GM19328 (cell line): ENCODE results near the gene TMEM123.
A peak's percentile ranks its signal among the peaks of the same experiment; 100 is the strongest.

Experiments
- ATAC-seq: cut with Tn5 transposase; IDR thresholded peaks from one replicate; pipeline ENCODE4 v1.9.1; 2021; ENCODE audit warnings: mild to moderate bottlenecking, moderate library complexity; ENCODE audit not compliant: unreplicated experiment

TMEM123 gene

DNA sequence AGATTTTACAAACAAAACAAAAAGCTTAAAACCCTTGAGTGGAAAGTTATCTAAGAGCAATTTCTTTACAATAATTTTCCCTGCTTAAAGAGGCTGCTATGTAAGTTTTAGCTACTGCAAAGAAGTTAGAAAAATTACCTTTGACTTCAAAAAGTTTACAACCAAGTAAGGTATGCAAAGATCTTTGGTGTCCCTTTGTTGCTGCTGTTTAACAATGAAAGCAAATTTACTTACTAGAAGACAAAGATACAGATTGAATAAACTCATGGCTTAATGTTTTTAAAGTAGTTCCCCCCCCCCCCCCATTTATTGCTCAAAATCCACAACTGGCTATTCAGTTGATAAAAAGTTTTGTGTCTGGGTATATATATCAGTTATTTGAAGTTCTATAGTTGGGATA, 26.0 kb downstream of the TMEM123 start:
- no peak for ATAC-seq

DNA sequence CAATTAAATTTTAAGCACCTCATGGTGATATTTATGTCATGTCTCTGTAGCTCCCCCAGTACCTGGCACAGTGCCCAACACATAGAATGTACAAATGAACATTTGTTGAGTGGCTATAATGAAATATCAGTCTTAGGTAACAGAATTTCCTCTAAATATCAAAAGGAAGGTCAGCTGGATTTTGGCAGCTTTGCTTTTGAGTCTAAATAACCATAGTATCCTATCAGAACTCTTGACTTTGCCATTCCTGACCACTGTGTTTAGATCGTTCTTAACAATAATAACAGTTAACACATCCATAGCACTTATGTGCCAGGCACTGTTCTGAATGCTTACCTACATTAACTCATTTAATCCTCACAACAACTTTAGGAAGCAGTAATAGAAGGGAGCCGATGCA, 26.6 kb downstream of the TMEM123 start:
- no peak for ATAC-seq

DNA sequence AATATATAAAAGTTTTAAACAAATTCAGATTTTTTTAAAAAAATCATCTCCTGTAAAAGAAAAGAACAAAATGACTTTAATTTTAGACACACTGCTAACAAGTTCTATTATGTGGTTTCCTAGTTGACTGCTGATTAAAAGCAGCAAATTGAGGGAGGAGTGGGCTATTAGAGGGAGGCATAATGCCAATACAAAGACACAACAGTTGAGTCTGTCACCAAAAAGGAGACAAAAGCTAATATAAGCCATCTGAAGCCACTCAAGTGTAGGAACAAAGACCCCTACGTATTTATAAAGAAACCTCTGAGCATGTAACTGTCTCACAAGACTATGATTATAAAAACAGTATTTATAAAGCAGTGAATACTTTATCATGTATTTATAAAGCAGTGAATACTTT, 28.6 kb downstream of the TMEM123 start:
- no peak for ATAC-seq

DNA sequence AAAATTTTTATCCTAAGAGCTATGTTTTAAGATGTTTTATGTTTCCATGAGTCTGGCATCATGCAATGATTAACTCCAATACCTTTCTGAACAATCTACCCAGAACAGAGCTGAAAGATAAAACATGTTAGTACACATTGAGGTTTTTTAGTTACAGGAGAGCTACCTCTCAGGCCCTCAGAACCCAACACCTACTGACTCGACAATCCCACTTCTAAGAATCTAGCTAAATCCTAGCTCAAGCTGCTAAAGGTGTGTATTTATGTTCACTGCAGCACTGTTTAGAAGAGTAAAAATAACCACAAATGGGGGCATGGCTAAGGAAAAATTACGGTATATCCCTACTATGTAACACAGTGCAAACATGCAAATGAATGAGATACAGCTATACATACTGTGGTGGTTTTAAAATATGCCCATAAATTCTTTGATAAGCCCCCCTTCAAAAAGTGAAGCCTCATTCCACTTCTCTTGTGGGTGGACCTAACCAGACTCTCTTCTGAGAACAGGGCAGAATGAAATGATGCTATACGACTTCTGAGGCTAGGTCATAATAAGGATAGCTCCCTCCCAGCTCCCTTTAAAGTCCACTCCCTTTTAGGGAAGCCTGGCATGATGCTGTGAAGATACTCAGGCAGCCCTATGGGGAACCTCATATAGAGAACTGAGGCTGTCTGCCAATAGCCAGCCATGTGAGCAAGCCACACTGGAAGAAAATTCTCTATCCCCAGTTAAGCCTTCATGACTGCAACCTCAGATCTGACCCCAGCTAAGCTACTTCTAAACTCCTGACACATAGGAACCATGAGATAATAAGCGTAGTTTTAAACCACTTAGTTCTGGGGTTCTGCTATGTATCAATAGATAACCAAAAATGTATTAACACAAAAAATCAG, 29.5 kb downstream of the TMEM123 start:
- no peak for ATAC-seq

DNA sequence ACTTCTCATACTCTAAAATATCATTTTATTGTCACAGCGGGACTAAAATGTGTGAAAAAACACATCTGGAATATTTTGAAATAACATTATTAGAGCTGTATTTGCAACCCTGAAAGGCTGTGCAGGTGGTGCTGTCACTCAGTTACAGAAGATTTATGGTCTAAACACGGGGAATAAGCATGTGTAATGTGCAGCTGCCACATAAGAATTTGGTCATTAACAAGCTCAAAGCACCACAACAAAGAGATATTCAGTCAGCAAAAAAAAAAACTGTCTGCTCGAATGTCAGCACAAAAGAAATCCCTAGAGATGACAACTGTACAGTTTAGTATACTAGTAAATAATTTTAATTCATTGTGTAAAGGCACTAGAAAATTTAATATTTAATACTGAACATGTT, 31.3 kb downstream of the TMEM123 start:
- no peak for ATAC-seq

DNA sequence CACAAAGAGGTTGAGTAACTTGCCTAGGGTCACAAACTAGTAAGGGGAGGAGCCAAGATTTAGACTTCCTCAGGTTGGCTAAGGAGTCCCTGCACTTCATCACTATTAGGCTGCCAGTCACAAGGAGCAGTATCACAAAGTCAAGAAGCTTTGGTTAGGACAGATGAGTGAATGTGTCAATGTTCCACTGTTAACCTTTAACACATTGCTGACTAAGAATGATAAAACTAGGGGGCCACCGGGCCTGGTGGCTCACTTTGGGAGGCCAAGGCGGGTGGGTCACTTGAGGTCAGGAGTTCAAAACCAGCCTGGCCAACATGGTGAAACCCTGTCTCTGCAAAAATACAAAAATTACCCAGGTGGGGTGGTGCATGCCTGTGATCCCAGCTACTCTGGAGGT, 32.0 kb downstream of the TMEM123 start:
- ATAC-seq = peak; percentile 56

DNA sequence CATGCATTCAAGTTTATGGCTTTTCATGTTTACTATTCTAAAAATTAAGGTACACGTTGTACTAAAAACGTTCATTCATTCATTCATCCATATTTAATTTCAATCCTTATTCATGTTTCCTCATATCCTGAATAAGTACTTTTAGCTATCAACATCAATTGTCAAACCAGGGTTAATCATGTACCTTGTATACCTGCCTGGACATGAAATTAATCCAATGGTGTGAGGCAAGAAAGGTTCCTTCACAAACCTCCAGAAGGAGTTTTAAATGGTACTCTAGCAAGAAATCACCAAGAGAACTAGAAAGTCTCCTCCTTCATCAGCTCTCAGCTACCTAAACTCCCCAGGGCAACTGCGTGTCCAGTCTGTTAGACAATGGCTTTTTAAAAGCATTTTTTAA, 33.4 kb downstream of the TMEM123 start:
- ATAC-seq = no peak

DNA sequence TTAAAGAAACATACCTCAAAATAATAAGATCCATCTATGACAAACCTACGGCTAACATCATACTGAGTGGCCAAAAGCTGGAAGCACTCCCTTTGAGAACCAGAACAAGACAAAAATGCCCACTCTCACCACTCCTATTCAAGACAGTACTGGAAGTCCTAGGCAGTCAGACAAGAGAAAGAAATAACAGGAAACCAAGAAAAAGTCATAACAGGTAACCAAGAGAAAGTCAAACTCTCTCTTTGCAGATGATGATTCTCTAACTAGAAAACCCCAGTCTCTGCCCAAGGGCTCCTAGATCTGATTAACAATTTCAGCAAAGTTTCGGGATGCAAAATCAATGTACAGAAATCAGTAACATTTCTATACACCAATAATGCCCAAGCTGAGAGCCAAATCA, 35.6 kb downstream of the TMEM123 start:
- no peak for ATAC-seq

DNA sequence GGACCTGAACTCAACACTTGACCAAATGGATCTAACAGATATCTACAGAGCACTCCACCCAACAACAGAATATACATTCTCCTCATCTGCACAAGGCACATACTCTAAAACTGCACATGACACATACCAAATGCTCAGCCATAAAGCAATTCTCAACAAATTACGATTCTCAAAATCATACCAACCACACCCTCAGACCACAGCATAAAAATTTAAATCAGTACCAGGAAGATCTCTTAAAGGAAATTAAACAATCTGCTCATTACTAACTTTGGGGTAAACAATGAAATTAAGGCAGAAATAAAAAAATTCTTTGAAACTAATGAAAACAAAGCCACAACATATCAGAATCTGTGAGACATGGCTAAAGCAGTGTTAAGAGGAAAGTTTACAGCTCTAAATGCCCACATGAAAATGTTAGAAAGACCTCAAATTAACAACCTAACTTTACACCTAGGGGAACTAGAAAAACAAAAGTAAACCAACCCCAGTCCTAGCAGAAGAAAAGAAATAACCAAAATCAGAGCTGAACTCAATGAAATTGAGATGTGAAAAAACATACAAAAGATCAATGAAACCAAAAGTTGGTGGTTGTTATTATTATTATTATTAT, 37.2 kb downstream of the TMEM123 start:
- no peak for ATAC-seq

DNA sequence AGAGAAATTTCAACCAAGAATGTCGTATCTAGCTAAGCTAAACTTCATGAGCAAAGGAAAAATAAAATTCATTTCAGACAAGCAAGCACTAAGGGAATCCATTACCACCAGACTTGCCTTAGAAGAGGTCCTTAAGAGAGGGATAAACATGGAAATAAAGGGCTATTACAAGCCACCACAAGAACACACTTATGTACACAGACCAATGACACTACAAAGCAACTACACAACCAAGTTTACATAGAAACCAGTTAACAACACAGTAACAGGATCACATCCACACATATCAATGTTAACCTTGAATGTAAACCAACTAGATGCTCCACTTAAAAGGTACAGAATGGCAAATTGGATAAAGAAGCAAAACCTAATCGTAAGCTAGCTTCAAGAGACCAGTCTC, 38.0 kb downstream of the TMEM123 start:
- no peak for ATAC-seq

DNA sequence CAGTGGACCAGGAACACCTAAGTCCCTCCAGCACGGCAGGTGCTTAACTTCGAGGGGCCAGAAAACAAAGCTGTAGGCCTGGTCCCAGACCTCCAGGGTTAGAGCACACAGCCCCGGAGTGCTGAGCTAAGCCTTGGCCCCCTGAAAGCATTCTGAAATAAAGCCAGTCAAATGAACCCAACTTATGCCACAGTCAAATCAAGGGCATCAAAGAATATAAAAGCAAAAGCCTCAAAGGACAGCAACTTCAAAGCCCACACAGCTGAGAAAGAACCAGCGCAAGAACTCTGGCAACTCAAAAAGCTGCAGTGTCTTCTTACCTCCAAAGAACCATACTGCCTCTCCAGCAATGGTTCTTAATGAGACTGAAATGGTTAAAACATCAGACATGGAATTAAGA, 39.1 kb downstream of the TMEM123 start:
- ATAC-seq = no peak

DNA sequence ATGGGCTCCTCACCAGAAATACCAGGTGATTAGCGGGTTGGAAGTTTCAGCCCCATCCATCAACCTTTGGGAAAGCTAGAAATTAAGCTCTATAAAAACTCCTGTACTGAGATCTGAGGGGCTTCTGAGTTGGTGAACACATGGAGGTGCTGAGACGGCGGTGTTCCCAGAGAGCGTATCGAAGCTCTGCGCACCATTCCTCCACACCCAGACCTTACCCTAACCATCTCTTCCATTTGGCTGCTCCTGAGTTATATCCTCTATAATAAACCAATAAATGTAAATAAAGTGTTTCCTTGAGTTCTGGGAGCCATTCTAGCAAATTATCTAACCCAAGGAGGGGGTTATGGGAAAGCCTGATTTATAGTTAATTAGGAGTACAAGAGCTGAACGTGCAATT, 41.4 kb downstream of the TMEM123 start:
- no peak for ATAC-seq

DNA sequence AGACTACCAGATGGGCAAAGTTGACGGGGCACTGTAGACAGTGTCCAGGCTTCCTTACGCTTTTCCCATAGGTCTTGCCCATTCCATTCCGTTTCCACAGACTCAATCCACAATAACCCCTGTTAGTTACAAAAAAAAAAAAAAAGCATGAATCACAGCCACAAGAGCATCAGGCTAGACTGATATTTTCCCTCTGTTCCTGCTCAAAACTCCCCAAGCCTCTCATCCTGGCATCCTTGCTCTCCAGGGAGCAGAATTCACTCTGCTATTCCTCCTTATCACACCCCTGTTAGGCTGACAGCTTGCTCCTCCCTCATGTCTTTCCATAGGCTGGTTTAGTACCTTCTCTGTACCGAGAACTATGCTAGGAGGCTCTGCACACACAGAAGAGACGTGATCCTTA, 42.2 kb downstream of the TMEM123 start:
- no peak for ATAC-seq

DNA sequence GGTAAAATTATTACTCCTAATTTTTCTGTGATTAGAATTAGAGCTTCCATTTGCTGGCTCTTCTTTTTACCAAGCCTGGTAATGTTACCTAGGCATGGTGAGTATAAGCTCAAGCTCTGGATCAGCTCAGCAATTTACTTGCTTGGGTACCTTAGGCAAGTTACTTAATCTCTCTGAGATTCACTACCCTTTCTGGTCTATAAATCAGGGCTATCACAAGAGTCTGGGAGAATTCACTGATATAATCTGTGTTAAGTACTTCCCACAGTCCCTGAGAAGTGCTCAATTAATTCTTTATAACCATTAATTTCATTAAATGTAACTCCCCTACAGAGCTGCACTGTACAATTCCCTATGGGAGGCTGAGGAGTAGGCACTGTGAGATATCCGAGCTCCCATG, 44.2 kb downstream of the TMEM123 start:
- ATAC-seq = no peak

DNA sequence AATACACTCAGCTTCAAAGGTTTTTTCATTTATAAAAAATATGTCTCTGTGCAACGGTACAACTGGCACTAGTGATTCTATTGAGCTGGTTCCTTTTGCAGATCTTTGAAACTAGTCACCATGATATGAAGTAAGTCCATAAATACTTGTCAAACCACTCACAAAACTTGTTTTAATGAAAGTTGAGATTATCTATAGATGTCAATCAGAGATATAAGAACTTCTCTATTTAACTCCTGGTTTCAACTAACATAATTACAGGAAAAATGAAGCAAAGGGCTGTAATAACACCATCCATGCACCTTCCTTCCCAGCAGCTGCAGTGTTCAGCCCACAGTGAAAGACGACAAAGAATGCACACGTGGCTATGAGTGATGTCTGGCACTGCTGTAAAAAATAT, 44.7 kb downstream of the TMEM123 start:
- no peak for ATAC-seq

DNA sequence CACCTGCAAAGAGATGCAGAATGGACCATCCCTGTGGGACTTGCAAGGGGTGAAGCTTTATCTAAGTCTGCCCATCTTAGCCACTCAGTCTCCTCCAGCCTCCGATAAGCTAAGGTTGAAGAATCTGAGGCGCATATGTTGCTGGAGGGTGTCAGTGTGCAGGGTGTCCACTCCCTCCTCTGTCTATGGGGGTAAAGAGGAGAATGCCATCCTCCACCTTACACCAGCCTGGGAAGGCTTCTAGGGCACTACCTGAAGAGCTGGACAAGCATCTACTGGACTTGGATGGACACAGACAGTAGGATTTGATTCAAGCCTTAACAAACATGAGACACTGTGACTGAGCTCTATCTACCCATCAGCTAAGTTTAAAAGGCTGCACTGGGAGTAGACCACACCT, 46.5 kb downstream of the TMEM123 start:
- ATAC-seq = no peak

DNA sequence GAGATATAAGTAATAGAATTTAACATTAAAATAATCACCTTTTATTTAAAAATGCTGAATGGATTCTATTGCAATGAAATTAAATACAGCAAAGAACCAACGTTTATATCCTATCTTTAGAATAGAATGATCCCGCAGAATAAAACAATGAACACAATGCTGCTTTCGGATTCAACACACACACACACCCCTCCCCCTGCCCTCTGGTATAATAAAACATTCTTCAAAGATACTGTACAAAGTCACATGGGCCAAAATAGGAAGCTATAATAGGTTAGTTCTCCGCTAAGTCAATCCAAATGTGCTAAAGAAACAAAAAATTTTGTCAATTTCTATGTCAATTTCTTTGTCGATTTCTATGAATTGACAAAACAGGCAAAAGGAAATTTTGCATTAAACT, 47.1 kb downstream of the TMEM123 start:
- no peak for ATAC-seq

DNA sequence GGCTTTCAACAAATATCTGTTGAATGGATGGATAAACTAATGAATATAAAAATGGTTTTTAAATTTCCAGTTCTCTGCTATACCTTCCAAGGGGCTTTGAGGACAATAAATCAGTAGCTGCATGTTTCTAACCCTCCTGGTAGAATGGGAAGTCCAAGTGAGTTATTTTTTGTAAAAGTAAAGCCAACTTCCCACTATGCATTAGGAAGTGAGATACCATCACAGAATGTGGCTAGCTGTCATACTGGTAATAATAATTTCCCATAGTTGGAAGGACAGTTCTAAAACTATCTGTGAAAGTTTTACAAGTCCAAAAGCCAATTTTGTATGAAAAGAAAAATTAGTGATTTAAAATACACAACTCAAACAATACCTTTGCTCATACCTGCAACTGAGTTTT, 50.0 kb downstream of the TMEM123 start:
- no peak for ATAC-seq

DNA sequence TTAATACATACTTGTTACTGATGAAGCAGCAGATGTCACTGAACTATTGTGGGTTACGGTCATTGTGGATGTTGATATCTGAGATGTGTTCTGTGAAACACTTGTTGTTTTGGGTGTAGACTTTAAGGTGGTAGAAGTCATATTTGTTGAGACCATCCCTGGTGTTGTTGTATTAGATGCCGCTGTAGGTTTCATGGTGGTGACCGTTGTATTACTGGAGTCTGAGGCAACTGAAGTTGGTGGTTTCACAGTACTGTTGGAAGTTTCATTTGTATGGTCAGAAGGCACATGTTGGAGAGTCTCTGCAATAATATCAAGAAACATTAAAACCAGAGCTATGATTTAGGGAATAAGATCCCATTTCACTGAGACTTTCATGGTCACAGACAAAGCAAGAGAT, 50.7 kb downstream of the TMEM123 start:
- no peak for ATAC-seq

DNA sequence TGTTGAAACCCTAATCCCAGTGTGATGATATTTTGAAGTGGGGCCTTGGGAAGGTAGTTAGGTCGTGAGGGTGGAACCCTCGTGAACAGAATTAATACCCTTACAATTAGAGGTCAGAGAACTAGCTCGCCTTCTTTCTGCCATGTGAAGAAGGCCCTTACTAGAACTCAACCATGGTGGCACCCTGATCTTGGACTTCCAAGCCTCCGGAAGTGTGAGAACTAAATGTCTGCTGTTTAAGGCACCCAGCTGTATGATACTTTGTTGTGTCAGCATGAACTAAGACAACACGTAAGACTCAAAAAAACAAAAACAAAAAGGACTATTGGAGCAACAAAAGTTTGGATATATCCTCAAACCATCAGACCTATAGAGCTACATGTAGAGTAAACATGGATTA, 52.0 kb downstream of the TMEM123 start:
- no peak for ATAC-seq

DNA sequence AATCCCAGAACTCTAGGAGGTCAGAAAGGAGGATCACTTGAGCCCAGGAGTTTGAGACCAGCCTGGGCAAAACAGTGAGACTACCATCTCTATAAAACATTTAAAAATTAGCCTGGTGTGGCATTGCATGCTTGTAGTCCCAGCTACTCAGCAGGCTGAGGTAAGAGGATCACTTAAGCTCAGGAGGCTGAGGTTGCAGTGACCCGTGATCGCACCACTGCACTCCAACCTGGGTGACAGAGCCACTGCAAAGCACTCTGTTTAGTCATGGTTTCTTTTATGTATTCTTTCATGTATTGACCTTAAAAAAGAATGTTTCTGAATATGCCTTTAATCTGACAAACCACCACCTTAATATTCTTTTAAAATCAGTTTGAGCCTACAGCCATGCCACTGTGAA, 53.4 kb downstream of the TMEM123 start:
- ATAC-seq = no peak

DNA sequence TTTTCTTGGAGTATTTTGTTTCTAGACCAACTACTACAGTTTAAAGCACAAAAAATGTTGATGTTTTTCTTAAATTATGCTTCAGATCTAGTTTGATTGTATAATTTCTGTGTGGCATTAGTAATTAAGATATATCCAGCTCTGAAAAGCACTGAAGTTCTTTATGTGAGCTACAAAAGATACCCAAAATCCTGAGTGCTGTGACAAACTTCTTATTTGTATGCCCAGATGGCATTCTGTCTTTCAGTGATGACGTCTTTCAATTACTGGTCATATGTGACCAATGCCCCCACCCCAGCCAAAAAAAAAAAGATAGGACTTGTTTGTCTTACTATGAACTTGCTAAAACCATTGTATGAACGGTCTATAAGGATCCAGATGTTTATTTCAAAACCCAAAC, 54.3 kb downstream of the TMEM123 start:
- ATAC-seq = no peak
